ENCODE results near the gene ZFP64.
"Not testable (repeated sequence)": the region's sequence is repeated elsewhere in the genome, so short reads cannot be mapped to it uniquely, and the experiment has no call there.

Gene ZFP64

DNA sequence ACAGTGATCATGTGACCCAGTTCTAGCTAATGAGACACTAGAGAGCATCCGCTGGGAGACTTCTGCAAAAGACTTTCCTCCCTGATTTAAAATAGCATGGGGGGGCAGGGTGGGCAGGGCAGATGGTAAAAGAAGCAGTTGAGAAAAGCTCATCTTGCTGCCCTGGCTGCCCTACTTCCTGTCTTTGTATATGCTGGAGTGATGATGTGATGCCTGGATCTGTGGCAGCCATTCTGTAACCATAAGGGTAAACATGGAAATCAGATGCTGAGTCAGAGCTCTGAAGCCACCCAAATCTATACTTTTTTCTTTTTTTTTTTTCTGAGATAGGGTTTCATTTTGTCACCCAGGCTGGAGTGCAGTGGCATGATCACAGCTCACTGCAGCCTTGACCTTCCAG is 25.4 kb downstream of the ZFP64 start:
- in situ Hi-C loops (cut with MboI; ENCODE audit: low sequenced_read_pairs) = no loop called here

DNA sequence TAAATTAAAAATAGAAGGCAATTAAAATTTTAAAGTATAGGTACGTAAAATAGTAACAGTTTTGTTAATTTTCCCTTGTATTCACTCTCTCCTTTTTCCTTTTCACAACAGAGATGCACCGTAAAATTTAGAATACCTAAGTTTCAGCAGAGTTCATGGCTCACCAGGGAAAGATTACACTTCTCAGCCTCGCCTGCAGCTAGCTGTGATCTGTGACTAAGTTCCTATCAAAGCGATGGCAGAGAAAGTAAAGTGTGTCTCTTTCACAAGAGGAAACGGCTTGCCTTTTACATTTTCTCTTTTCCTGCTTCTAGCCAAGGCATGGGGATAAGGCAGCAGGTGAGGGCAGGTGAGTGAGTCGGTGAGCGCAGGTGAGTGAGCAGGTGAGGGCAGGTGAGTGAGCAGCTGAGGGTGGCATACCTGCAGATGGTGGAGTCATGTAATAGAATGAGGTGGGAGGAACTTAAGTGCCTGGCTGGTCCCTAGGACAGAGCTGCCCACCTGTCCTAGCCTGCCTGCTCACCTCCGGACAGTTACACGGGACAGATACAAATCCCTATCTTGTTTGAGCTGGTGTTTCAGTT is 30.9 kb downstream of the ZFP64 start:
- in situ Hi-C loops (cut with MboI; ENCODE audit: low sequenced_read_pairs) = no loop called here

- in situ Hi-C loops (cut with MboI; ENCODE audit: low sequenced_read_pairs) = no loop called here
Measured at GRCh38 chr20:52160049-52160570, 31.5 kb downstream of the ZFP64 start.

GRCh38 chr20:52154575-52154974 is 37.0 kb downstream of the ZFP64 start:
- in situ Hi-C loops (cut with MboI; ENCODE audit: low sequenced_read_pairs) = no loop called here

GRCh38 chr20:52153896-52154295 is 37.7 kb downstream of the ZFP64 start:
- in situ Hi-C loops (cut with MboI; ENCODE audit: low sequenced_read_pairs) = no loop called here

- in situ Hi-C loops (cut with MboI; ENCODE audit: low sequenced_read_pairs) = no loop called here
Measured at GRCh38 chr20:52152921-52153320, 38.7 kb downstream of the ZFP64 start.

- in situ Hi-C loops (cut with MboI; ENCODE audit: low sequenced_read_pairs) = no loop called here
Measured at GRCh38 chr20:52152416-52152815, 39.2 kb downstream of the ZFP64 start.

DNA sequence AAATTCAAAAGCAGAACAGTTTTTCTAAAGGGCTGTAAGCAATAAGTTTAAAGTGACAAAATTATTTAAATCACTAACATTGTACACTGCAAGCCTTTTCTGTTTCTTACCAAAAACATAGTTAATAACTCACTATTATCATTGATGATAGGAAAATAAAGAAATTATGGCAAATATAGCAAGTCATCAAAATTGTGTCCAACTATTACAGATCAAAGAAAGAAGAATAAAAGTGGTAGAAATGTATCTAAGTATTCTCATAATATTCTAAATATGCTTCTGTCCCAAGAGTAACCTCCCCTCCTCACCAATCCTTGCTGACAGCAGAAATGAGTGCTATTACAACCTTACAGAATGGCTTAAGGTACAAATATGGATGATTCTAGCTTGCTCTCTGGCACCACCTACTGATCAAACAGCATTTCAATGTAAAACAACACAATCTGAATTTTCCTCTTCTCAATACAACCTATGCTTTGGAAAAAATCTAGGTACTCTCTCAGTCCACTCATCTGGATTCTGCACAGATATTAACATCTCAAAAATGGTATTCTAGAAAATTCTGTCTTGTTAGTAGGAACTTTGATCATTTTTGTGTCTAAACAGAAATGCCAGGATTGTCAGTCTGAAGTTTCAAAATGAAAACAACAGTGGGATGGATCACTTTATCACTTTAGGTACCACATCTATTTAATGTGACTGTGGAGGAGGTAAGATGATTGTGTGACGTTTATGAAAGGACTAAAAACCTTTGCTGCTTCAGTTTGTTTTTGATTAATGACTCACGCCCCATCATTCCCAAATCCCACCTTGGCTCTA is 40.9 kb downstream of the ZFP64 start:
- in situ Hi-C loops (cut with MboI; ENCODE audit: low sequenced_read_pairs) = no loop called here

DNA sequence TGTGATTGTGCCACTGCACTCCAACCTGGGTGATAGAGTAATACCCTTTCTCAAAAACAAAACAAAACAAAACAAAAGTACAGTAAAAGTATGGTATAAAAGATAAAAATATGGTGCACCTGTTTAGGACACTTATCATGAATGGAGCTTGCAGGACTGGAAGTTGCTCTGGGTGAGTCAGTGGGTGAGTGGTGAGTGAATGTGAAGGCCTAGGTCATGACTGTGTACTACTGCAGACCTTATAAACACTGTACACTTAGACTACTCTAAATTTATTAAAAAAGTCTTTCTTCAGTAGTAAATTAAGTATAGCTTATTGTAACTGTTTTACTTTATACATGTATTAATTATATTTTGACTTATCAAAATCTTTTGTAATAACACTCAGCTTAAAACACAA is 46.0 kb downstream of the ZFP64 start:
- in situ Hi-C loops (cut with MboI; ENCODE audit: low sequenced_read_pairs) = no loop called here

GRCh38 chr20:52143277-52143676 is 48.3 kb downstream of the ZFP64 start:
- in situ Hi-C loops (cut with MboI; ENCODE audit: low sequenced_read_pairs) = no loop called here

- in situ Hi-C loops (cut with MboI; ENCODE audit: low sequenced_read_pairs) = no loop called here
Measured at GRCh38 chr20:52142757-52143156, 48.8 kb downstream of the ZFP64 start.

GRCh38 chr20:52139986-52140385 is 51.6 kb downstream of the ZFP64 start:
- in situ Hi-C loops (cut with MboI; ENCODE audit: low sequenced_read_pairs) = no loop called here

GRCh38 chr20:52137850-52138249 is 53.7 kb downstream of the ZFP64 start:
- in situ Hi-C loops (cut with MboI; ENCODE audit: low sequenced_read_pairs) = no loop called here

DNA sequence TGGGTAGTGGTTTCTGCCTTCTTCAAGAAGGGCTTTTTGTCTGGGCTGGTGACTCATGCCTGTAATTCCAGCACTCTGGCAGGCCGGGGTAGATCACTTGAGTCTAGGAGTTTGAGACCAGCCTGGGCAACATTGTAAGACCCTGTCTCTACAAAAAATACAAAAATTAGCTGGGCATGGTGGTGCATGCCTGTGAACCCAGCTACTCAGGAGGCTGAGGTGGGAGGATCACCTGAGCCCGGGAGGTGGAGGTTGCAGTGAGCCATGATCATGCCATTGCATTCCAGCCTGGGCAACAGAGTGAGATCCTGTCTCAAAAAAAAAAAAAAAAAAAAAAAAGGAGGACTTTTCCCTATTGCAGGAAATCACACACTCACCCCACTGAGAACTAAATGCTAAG is 57.9 kb downstream of the ZFP64 start:
- in situ Hi-C loops (cut with MboI; ENCODE audit: low sequenced_read_pairs) = not testable (repeated sequence)

- in situ Hi-C loops (cut with MboI; ENCODE audit: low sequenced_read_pairs) = no loop called here
Measured at GRCh38 chr20:52132337-52132736, 59.2 kb downstream of the ZFP64 start.

- in situ Hi-C loops (cut with MboI; ENCODE audit: low sequenced_read_pairs) = no loop called here
Measured at GRCh38 chr20:52131048-52131643, 60.4 kb downstream of the ZFP64 start.

DNA sequence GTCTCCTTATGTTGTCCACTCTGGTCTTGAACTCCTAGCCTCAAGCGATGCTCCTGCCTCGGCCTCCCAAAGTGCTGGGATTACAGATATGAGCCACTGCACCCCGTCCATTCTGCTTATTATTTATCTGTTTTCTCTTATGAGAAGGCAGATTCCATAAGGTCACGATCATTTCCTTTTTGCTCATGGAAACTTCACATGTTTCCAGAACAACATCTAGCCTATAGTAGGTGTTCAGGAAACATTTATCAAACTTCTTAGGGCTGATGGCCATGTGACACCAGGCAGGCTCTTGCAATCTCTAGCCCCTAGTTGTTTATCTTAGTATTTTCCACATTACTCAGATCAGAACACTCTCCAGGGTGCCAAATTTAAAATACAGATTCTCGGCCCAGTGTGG is 61.2 kb downstream of the ZFP64 start:
- in situ Hi-C loops (cut with MboI; ENCODE audit: low sequenced_read_pairs) = no loop called here

GRCh38 chr20:52129611-52130010 is 62.0 kb downstream of the ZFP64 start:
- in situ Hi-C loops (cut with MboI; ENCODE audit: low sequenced_read_pairs) = no loop called here

DNA sequence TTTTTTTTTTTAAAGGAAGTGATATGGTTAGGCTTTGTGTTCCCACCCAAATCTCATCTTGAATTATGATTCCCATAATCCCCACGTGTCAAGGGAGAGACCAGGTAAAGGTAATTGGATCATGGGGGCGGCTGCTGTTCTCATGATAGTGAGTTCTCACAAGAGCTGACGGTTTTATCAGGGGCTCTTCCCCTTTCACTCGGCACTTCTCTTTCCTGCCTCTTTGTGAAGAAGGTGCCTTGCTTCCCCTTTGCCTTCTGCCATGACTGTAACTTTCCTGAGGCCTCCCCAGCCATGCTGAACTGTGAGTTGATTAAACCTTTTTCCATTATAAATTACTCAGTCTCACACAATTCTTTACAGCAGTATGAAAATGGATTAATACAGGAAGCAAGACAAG is 64.3 kb downstream of the ZFP64 start:
- in situ Hi-C loops (cut with MboI; ENCODE audit: low sequenced_read_pairs) = no loop called here

DNA sequence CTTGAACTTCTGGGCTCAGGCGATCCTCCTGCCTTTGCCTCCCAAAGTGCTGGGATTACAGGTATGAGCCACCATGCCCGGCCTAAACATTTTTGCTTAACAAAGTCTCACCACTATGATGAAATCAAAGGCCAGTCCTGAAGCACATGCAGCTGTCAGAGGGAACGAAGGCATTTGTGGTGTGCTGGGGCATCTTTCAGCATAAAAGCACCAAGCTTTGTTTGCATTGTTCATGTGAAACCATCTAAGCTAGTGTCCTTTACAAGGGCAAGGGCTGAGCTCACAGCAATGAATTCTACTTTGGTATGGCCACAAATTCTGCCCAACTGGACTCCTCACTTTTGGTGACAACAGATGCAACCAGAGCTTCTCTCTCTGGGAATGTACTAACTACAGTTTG is 66.8 kb downstream of the ZFP64 start:
- in situ Hi-C loops (cut with MboI; ENCODE audit: low sequenced_read_pairs) = no loop called here

DNA sequence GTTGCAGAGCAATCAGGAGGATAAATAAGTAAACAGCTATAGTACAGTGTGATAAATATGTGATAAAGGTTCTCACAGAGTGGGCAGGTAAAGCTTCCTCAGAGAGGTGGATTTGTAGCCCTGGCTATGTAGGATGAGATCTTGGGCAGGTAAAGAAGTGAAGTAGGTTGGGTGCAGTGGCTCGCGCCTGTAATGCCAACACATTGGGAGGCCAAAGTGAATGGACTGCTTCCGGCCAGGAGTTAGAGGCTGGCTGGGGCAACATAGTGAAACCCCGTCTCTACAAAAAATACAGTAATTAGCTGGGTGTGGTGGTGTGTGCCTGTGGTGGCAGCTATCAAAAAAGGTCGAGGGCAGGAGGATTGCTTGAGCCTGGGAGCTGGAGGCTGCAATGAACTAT is 72.9 kb downstream of the ZFP64 start:
- in situ Hi-C loops (cut with MboI; ENCODE audit: low sequenced_read_pairs) = no loop called here

DNA sequence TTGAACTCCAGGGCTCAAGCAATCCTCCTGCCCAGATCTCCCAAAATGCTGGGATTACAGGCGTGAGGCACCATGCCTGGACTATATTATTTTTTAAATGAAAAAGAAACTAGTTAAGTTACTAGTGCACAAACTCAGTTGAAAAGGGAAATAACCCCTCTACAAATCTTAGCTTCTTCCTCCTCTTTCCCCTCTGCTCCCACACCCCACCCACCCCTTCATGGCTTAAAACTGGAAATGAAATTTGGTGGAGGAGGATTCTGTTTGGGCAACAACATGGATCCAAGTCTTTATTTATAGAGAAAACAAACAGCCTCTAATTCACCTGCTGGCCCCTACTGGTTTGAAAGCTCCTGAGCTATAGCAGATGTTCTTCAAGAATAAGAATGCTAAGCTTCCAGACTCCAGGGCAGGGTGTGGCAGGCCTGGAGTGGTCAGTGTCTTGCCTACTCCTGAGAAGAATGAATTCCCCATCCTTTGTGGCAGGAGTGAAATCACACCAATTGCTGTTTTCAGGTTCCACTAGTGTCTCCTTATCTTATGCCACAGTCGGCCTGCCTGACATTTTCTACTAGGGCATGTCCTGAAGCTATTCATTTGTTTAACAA is 73.5 kb downstream of the ZFP64 start:
- in situ Hi-C loops (cut with MboI; ENCODE audit: low sequenced_read_pairs) = no loop called here

Measured in HL-60/S4 treated with retinoic acid at 250 ng/mL for 4 days and 3 days (cell line).